ENCODE results near the gene CHRNA9. TPM values are rescaled to one million over a fixed set of nuclear protein-coding genes. Genes with fewer than 3 reads are reported as not detected.

CHRNA9 gene
- total RNA-seq = under 1 TPM; 0.25 to 0.29 TPM

GRCh38 chr4:40334591-40335524 lies at the start of gene CHRNA9:
Gene CHRNA9, plus strand, starts transcription at chr4:40335333. Its CDS starts 135 bp downstream, at chr4:40335468.

Other genes starting within 250 kb of the CHRNA9 start
- gene RHOH, start 138.3 kb upstream of the CHRNA9 start, total RNA-seq = 100 to 1,000 TPM; 178 to 191 TPM